Trophoblast cell (in vitro differentiated cells and primary cell): ENCODE measurements around the gene RTN4RL2.

Experiments
- DNase-seq, 2 donors: peaks; one replicate each; pipeline ENCODE4 v3.0.0-alpha.2; 2016
- H2AFZ ChIP-seq: 2 replicates; pipeline ENCODE4 v1.6.1; 2013; ENCODE audit warnings: low read length, moderate library complexity, mild to moderate bottlenecking; ENCODE audit not compliant: insufficient read depth, poor library complexity
- H2AK5ac ChIP-seq: 2 replicates; pipeline ENCODE4 v1.6.1; 2013; ENCODE audit warnings: mild to moderate bottlenecking, low read length
- H2BK120ac ChIP-seq: 2 replicates; pipeline ENCODE4 v1.6.1; 2013; ENCODE audit warnings: low read length, mild to moderate bottlenecking, moderate library complexity; ENCODE audit not compliant: insufficient read depth, poor library complexity
- H2BK12ac ChIP-seq: 2 replicates; pipeline ENCODE4 v1.6.1; 2013; ENCODE audit warnings: mild to moderate bottlenecking, low read length, moderate library complexity
- H2BK5ac ChIP-seq: 2 replicates; pipeline ENCODE4 v1.6.1; 2013; ENCODE audit warnings: low read length, low read depth, moderate library complexity, mild to moderate bottlenecking; ENCODE audit not compliant: poor library complexity
- H3K14ac ChIP-seq: 2 replicates; pipeline ENCODE4 v1.6.1; 2013; ENCODE audit warnings: mild to moderate bottlenecking, low read length
- H3K18ac ChIP-seq: 2 replicates; pipeline ENCODE4 v1.6.1; 2013; ENCODE audit warnings: mild to moderate bottlenecking, low read length
- H3K23ac ChIP-seq: 2 replicates; pipeline ENCODE4 v1.6.1; 2013; ENCODE audit warnings: low read length
- H3K27ac ChIP-seq: 2 replicates; pipeline ENCODE4 v1.5.1; 2013; ENCODE audit warnings: low read depth, mild to moderate bottlenecking, inconsistent platforms, low read length, moderate library complexity
- H3K27me3 ChIP-seq: 2 replicates; pipeline ENCODE4 v1.6.1; 2013; ENCODE audit warnings: inconsistent platforms, mild to moderate bottlenecking, low read length, moderate library complexity; ENCODE audit not compliant: insufficient read depth
- H3K36me3 ChIP-seq, 2 experiments: 1 replicate in 1 of 2; 2 replicates in 1 of 2; pipeline ENCODE4 v1.6.1; 2013; ENCODE audit warnings: low read length in 2 of 2, mild to moderate bottlenecking in 2 of 2, moderate library complexity in 1 of 2; ENCODE audit not compliant: insufficient read depth in 2 of 2, control insufficient read depth in 1 of 2
- H3K4ac ChIP-seq: 2 replicates; pipeline ENCODE4 v1.6.1; 2013; ENCODE audit warnings: low read depth, mild to moderate bottlenecking, low read length, moderate library complexity
- H3K4me1 ChIP-seq, 2 experiments: 1 replicate in 1 of 2; 2 replicates in 1 of 2; pipeline ENCODE4 v1.6.1; 2013; ENCODE audit warnings: low read length in 2 of 2, mild to moderate bottlenecking in 2 of 2, moderate library complexity in 1 of 2; ENCODE audit not compliant: insufficient read depth in 2 of 2, control insufficient read depth in 1 of 2
- H3K4me2 ChIP-seq: 2 replicates; pipeline ENCODE4 v1.6.1; 2013; ENCODE audit warnings: inconsistent platforms, mild to moderate bottlenecking, low read length, moderate library complexity
- H3K4me3 ChIP-seq: 2 replicates; pipeline ENCODE4 v1.5.1; 2013; ENCODE audit warnings: mild to moderate bottlenecking, low read depth, low read length, inconsistent platforms
- H3K79me1 ChIP-seq: one replicate; pipeline ENCODE4 v1.6.1; 2013; ENCODE audit warnings: low read length
- H3K79me2 ChIP-seq: 2 replicates; pipeline ENCODE4 v1.6.1; 2013; ENCODE audit warnings: low read length, mild to moderate bottlenecking; ENCODE audit not compliant: control insufficient read depth, insufficient read depth, poor library complexity
- H3K9ac ChIP-seq: 2 replicates; pipeline ENCODE4 v1.6.1; 2013; ENCODE audit warnings: mild to moderate bottlenecking, low read length
- H3K9me3 ChIP-seq: 2 replicates; pipeline ENCODE4 v1.6.1; 2013; ENCODE audit warnings: low read depth, mild to moderate bottlenecking, control low read depth, inconsistent platforms, low read length; ENCODE audit not compliant: insufficient read depth
- H4K12ac ChIP-seq: 2 replicates; pipeline ENCODE4 v1.6.1; 2013; ENCODE audit warnings: low read depth, mild to moderate bottlenecking, low read length, moderate library complexity
- H4K8ac ChIP-seq: 2 replicates; pipeline ENCODE4 v1.6.1; 2013; ENCODE audit warnings: low read depth, mild to moderate bottlenecking, low read length, moderate library complexity
- H4K91ac ChIP-seq: one replicate; pipeline ENCODE4 v1.6.1; 2013; ENCODE audit warnings: low read depth, mild to moderate bottlenecking, low read length, moderate library complexity
- WGBS: extraction: QIAGEN DNeasy Blood & Tissue Kit; methylation state at CpG from one replicate; pipeline ENCODE4 v1.1.7; 2013; ENCODE audit warnings: missing lambda C conversion rate; ENCODE audit not compliant: insufficient read length, insufficient coverage; ENCODE audit errors: extremely low coverage; 5-methylcytosine and 5-hydroxymethylcytosine counted together

RTN4RL2 gene

GRCh38 chr11:57511741-57512430 is 51.6 kb downstream of the RTN4RL2 start:
- Histone ChIP-seq H3K4me1 (peaks cover 8% of the 10 kb centered on the region in 2 experiments), H3K4me3 (no peak overlapping the region)
- no CpG with 5 or more reads among the region's 6 CpGs for WGBS

DNA sequence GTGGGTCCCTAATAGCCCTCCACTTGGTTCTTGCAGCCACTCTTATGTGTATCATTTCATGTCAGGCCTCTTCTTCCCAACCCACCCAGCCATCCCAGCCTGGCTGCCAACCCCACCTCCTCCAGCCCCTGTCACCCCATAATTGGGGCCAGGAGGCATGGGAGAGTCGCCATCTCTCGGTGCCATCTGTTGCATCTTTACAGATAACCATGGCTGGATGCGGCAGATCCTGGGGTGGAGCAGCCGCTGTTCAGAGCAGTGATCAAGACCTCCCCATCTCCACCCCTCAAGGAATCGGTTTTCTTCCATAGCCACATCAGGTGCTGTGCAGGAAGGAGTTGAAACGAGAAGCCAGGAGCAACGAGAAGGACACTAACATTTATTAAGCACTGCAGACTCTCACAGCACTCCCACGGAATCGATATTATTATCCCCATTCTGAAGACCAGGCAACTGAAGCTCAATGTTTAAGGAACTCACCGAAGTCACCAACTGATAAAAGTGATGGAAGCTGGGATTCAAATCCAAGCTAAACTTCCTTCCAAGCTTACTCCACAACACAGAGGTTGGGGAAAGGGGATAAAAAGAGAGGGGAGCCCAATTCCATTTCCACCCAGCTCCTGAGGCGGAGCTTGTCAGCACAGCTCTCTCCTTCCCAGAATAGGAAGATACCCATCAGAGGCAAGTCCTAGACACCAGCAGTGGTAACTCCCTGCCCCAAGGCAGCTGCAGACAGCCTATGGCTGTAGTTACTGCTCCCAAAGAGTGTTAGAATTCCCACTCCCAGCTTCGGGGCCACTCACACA is 52.5 kb downstream of the RTN4RL2 start:
- Histone ChIP-seq H2BK120ac (no peak overlapping the region), H3K36me3 (no peaks in the 10 kb centered on the region), H3K27me3 (peaks cover 38% of the 10 kb centered on the region), H3K9me3 (no peaks in the 10 kb centered on the region), H4K12ac (no peak overlapping the region), H3K4me2 (no peak overlapping the region), H3K4me3 (no peak overlapping the region), H4K91ac (no peak overlapping the region), H2AK5ac (no peak overlapping the region), H3K79me2 (no peaks in the 10 kb centered on the region), H3K4me1 (peaks cover 8% of the 10 kb centered on the region in 2 experiments), H3K18ac (no peak overlapping the region), H3K27ac (no peak overlapping the region), H3K14ac (no peak overlapping the region), H4K8ac (no peak overlapping the region), H3K9ac (no peak overlapping the region), H3K23ac (no peak overlapping the region), H2BK5ac (no peak overlapping the region), H3K4ac (no peak overlapping the region), H3K79me1 (no peaks in the 10 kb centered on the region), H2AFZ (no peak overlapping the region), H2BK12ac (no peak overlapping the region)
- no CpG with 5 or more reads among the region's 12 CpGs for WGBS
- DNase-seq, result no peak

More at GRCh38 chr11:57511741-57512430, 51.6 kb downstream of the RTN4RL2 start:
- H3K4me2 ChIP-seq, result no peak overlapping the region
- no peak overlapping the region for H3K14ac ChIP-seq
- no peaks in the 10 kb centered on the region for H3K36me3 ChIP-seq
- no peak overlapping the region for H3K18ac ChIP-seq
- H3K9me3 ChIP-seq, result no peaks in the 10 kb centered on the region
- H4K12ac ChIP-seq, result no peak overlapping the region
- no peaks in the 10 kb centered on the region for H3K79me2 ChIP-seq
- H4K8ac ChIP-seq, result no peak overlapping the region
- H2BK12ac ChIP-seq, result no peak overlapping the region
- no peak overlapping the region for H3K4ac ChIP-seq
- H2AFZ ChIP-seq, result no peak overlapping the region
- no peak overlapping the region for H2BK120ac ChIP-seq
- DNase-seq, result no peak
- H3K23ac ChIP-seq, result no peak overlapping the region
- H3K9ac ChIP-seq, result no peak overlapping the region
- no peak overlapping the region for H2AK5ac ChIP-seq
- no peaks in the 10 kb centered on the region for H3K79me1 ChIP-seq
- peaks cover 35% of the 10 kb centered on the region for H3K27me3 ChIP-seq
- H2BK5ac ChIP-seq, result no peak overlapping the region
- H4K91ac ChIP-seq, result no peak overlapping the region
- H3K27ac ChIP-seq, result no peak overlapping the region

DNA sequence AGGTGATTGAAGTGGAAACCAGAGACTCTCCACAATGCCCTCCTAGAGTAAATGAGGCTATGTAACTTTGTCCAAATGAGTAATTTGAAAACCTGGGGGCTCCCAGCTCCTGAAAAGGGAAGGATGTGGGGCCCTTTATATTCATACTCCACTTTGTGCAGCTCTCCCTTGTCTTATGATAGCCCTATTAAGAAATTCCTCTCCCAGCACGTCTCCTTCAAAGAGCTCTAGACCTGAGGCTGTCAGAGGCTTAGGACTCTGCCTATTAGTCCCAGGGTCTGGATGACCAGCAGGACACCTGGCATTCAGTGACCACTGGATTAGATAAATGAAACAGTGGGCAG is 53.1 kb downstream of the RTN4RL2 start:
- Histone ChIP-seq H3K4ac (no peak overlapping the region), H3K4me3 (no peak overlapping the region), H3K79me2 (no peaks in the 10 kb centered on the region), H3K18ac (no peak overlapping the region), H4K8ac (no peak overlapping the region), H4K12ac (no peak overlapping the region), H2AFZ (no peak overlapping the region), H3K14ac (no peak overlapping the region), H3K36me3 (no peaks in the 10 kb centered on the region), H2BK12ac (no peak overlapping the region), H3K79me1 (no peaks in the 10 kb centered on the region), H3K4me2 (no peak overlapping the region), H3K4me1 (peaks cover 8% of the 10 kb centered on the region in 2 experiments), H3K23ac (no peak overlapping the region), H3K9ac (no peak overlapping the region), H3K27me3 (peaks cover 38% of the 10 kb centered on the region), H2BK5ac (no peak overlapping the region), H3K9me3 (no peaks in the 10 kb centered on the region), H3K27ac (no peak overlapping the region), H4K91ac (no peak overlapping the region), H2AK5ac (no peak overlapping the region), H2BK120ac (no peak overlapping the region)
- WGBS, result no CpG with 5 or more reads among the region's 1 CpG
- no peak for DNase-seq

DNA sequence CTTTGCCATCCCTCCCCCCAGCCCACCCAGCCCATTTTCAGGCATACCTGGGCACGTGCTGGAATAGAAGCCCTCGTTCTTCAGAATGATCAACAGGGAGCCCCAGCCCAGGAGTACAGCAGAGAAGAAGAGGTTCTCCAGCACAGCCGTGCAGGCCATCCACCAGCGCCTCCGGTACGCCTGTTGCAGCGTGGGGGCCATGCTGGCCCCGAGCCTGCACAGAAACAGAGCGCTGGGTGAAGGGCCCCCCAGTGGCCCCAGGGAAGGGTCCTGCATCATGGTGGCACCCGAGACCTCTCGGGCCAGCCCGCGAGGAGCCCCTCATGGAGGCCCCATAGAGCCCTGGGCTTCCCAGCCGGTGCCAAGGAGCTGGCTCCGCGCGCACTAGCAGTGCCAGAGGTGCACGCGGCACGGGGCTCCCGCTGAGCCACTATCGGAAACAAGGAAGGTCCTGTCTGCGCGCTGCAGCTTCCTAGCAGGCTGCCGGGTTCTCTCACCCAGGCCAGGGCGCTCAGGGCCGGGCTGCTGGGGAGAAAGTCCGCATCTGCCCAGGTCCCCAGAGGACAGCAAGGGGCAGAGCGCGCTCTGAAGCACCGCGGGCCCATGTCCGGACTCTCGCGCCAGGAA is 53.7 kb downstream of the RTN4RL2 start:
- no peak overlapping the region for H4K8ac ChIP-seq
- no peak overlapping the region for H3K18ac ChIP-seq
- H3K27ac ChIP-seq, result no peak overlapping the region
- no peak overlapping the region for H4K91ac ChIP-seq
- no peak overlapping the region for H2AK5ac ChIP-seq
- DNase-seq, result peak in 1 of 2 donors; percentile 21
- no peak overlapping the region for H2BK12ac ChIP-seq
- no peaks in the 10 kb centered on the region for H3K79me1 ChIP-seq
- H3K23ac ChIP-seq, result no peak overlapping the region
- no peak overlapping the region for H3K14ac ChIP-seq
- H3K79me2 ChIP-seq, result no peaks in the 10 kb centered on the region
- WGBS, result no CpG with 5 or more reads among the region's 35 CpGs
- no peak overlapping the region for H3K4me3 ChIP-seq
- H3K9ac ChIP-seq, result no peak overlapping the region
- peaks cover 8% of the 10 kb centered on the region in 2 experiments for H3K4me1 ChIP-seq
- no peaks in the 10 kb centered on the region for H3K36me3 ChIP-seq
- H3K4ac ChIP-seq, result no peak overlapping the region
- peaks cover 38% of the 10 kb centered on the region for H3K27me3 ChIP-seq
- H3K9me3 ChIP-seq, result no peaks in the 10 kb centered on the region
- no peak overlapping the region for H4K12ac ChIP-seq
- no peak overlapping the region for H2AFZ ChIP-seq
- H3K4me2 ChIP-seq, result peak overlapping the region; percentile 98
- H2BK120ac ChIP-seq, result no peak overlapping the region
- no peak overlapping the region for H2BK5ac ChIP-seq
